HEK293 (cell line): ENCODE results near the gene ADCY10.

ENCODE experiments used
- BCL11A ChIP-seq: fragments of 450-650 bp; formaldehyde crosslinking; IDR thresholded peaks from 2 replicates; pipeline ENCODE4 v1.5.1; 2016; ENCODE audit warnings: low read depth, missing biosample characterization, missing genetic modification characterization
- BCL11B ChIP-seq: fragments of 450-650 bp; formaldehyde crosslinking; IDR thresholded peaks from 2 replicates; pipeline ENCODE4 v1.5.1; 2016; ENCODE audit warnings: low read depth, missing biosample characterization, missing genetic modification characterization
- FEZF1 ChIP-seq: fragments of 450-650 bp; formaldehyde crosslinking; IDR thresholded peaks from 2 replicates; pipeline ENCODE4 v1.5.1; 2016; ENCODE audit warnings: missing biosample characterization, missing genetic modification characterization
- HOXD13 ChIP-seq: sonication (generic); formaldehyde crosslinking; IDR thresholded peaks from 2 replicates; pipeline ENCODE4 v1.8.0; 2022; ENCODE audit warnings: missing genetic modification reagents, borderline replicate concordance
- OVOL3 ChIP-seq: fragments of 450-650 bp; formaldehyde crosslinking; IDR thresholded peaks from 2 replicates; pipeline ENCODE4 v1.5.1; 2016; ENCODE audit warnings: missing biosample characterization, missing genetic modification characterization
- REPIN1 ChIP-seq: fragments of 450-650 bp; formaldehyde crosslinking; IDR thresholded peaks from 2 replicates; pipeline ENCODE4 v1.5.1; 2017; ENCODE audit warnings: missing biosample characterization, missing genetic modification characterization, low read depth
- TCF7L2 ChIP-seq: IDR thresholded peaks from 2 replicates; pipeline ENCODE4 v1.6.1; 2011; ENCODE audit warnings: low read depth, mild to moderate bottlenecking, inconsistent platforms, low read length, moderate library complexity, borderline replicate concordance
- ZBTB48 ChIP-seq: fragments of 450-650 bp; formaldehyde crosslinking; IDR thresholded peaks from 2 replicates; pipeline ENCODE4 v1.5.1; 2016; ENCODE audit warnings: missing biosample characterization, missing genetic modification characterization
- ZFP41 ChIP-seq: fragments of 450-650 bp; formaldehyde crosslinking; IDR thresholded peaks from 2 replicates; pipeline ENCODE4 v1.5.1; 2016; ENCODE audit warnings: missing biosample characterization, missing genetic modification characterization, borderline replicate concordance
- ZFP69B ChIP-seq: fragments of 450-650 bp; formaldehyde crosslinking; IDR thresholded peaks from 2 replicates; pipeline ENCODE4 v1.5.1; 2016; ENCODE audit warnings: missing biosample characterization, missing genetic modification characterization
- ZNF140 ChIP-seq: fragments of 450-650 bp; formaldehyde crosslinking; IDR thresholded peaks from 2 replicates; pipeline ENCODE4 v1.5.1; 2016; ENCODE audit warnings: missing biosample characterization, missing genetic modification characterization
- ZNF266 ChIP-seq: fragments of 450-650 bp; formaldehyde crosslinking; IDR thresholded peaks from 2 replicates; pipeline ENCODE4 v1.5.1; 2016; ENCODE audit warnings: missing biosample characterization, missing genetic modification characterization, low read depth
- ZNF335 ChIP-seq: fragments of 450-650 bp; formaldehyde crosslinking; conservative IDR thresholded peaks from 2 replicates; pipeline ENCODE4 v1.5.1; 2016; ENCODE audit warnings: missing biosample characterization, missing genetic modification characterization
- ZNF341 ChIP-seq: fragments of 450-650 bp; formaldehyde crosslinking; IDR thresholded peaks from 2 replicates; pipeline ENCODE4; 2016; ENCODE audit warnings: low read depth, missing biosample characterization, missing genetic modification characterization
- ZNF416 ChIP-seq: fragments of 450-650 bp; formaldehyde crosslinking; IDR thresholded peaks from 2 replicates; pipeline ENCODE4 v1.5.1; 2016; ENCODE audit warnings: missing biosample characterization, missing genetic modification characterization
- ZNF549 ChIP-seq: fragments of 450-650 bp; IDR thresholded peaks from 2 replicates; pipeline ENCODE4 v1.5.1; 2018; ENCODE audit warnings: missing biosample characterization, missing genetic modification characterization, mild to moderate bottlenecking, inconsistent platforms, moderate library complexity
- ZNF596 ChIP-seq: fragments of 450-650 bp; IDR thresholded peaks from 2 replicates; pipeline ENCODE4 v1.5.0; 2018; ENCODE audit warnings: missing biosample characterization, mild to moderate bottlenecking, missing genetic modification characterization, moderate library complexity
- ZNF658 ChIP-seq: fragments of 450-650 bp; formaldehyde crosslinking; IDR thresholded peaks from 2 replicates; pipeline ENCODE4; 2016; ENCODE audit warnings: missing biosample characterization, missing genetic modification characterization
- ZNF670 ChIP-seq: fragments of 450-650 bp; formaldehyde crosslinking; IDR thresholded peaks from 2 replicates; pipeline ENCODE4 v1.5.1; 2016; ENCODE audit warnings: missing biosample characterization, missing genetic modification characterization, low read depth
- ZNF701 ChIP-seq: fragments of 450-650 bp; formaldehyde crosslinking; IDR thresholded peaks from 2 replicates; pipeline ENCODE4 v1.5.1; 2016; ENCODE audit warnings: missing biosample characterization, missing genetic modification characterization
- ZNF76 ChIP-seq: fragments of 450-650 bp; formaldehyde crosslinking; IDR thresholded peaks from 2 replicates; pipeline ENCODE4; 2016; ENCODE audit warnings: low read depth, missing biosample characterization, missing genetic modification characterization, borderline replicate concordance
- TF ChIP-seq, protein P1 (sequence below): fragments of 450-650 bp; IDR thresholded peaks from 2 replicates; pipeline ENCODE4 v1.5.1; 2018; ENCODE audit warnings: missing biosample characterization, missing genetic modification characterization
- TF ChIP-seq, protein P2 (sequence below): fragments of 450-650 bp; formaldehyde crosslinking; IDR thresholded peaks from 2 replicates; pipeline ENCODE4 v1.5.0; 2017; ENCODE audit warnings: missing biosample characterization, missing genetic modification characterization, borderline replicate concordance
- TF ChIP-seq, protein P3 (sequence below): fragments of 450-650 bp; formaldehyde crosslinking; IDR thresholded peaks from 2 replicates; pipeline ENCODE4; 2016; ENCODE audit warnings: missing biosample characterization, missing genetic modification characterization
- TF ChIP-seq, protein P4 (sequence below): fragments of 450-650 bp; formaldehyde crosslinking; conservative IDR thresholded peaks from 2 replicates; pipeline ENCODE4 v1.5.1; 2016; ENCODE audit warnings: low read depth, missing biosample characterization, missing genetic modification characterization
- TF ChIP-seq, protein P5 (sequence below): fragments of 450-650 bp; formaldehyde crosslinking; IDR thresholded peaks from 2 replicates; pipeline ENCODE4 v1.5.1; 2016; ENCODE audit warnings: missing biosample characterization, missing genetic modification characterization

The ADCY10 gene

DNA sequence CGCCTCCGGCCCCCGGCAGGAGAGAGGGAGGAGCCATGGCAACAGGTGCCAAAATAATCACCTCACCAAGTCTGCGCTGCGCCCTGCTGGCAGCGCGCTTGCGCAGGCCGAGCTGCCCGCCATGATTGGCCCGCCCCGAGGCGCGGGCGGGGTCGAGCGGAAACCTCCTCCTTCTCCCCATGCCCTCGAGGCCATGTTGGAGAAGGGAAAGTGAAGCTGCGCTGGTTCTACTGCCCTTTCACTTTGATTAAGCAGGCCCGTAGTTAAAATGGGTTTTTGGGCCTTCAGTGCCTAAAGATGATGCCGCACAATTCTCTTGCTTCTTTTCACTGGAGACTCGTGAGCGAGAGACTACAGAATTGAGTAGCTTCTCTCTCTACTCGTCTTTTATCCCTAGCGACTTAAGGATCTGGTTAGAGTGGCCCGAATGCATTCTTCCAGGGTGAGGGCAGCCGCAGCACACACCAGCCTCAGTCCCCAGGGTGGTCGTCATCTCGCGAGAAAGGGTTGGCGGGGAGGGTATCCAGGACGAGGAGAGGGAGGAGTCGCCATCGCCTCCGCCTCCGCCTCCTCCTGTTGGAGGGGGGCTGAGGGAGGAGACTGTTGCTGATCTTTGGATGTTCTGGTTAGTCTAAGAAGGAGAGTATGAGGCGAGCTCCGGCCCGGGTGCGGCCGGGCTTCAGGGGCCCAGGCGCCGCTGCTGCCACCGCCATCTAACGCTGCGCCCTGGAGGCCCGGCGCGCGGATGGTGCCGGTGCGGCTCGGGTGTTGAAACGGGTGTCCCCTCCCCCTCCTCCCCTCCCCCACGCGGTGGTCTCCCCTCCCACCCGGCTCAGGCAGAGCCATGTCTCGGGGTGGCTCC lies 22.4 kb upstream of the ADCY10 start, which contains the start of gene DCAF6 (continued):
- TF ChIP-seq ZNF596 (tag by site-specific recombination) (0 out of 2 replicates have a peak, but pooled peaks have one; percentile 29), ZFP41 (tag by site-specific recombination) (no peak), ZNF335 (peak; percentile 96), OVOL3 (tag by site-specific recombination) (peak; percentile 57; the same call in 1 of the 2 replicates), ZNF549 (tag by site-specific recombination) (no peak), TCF7L2 (peak; percentile 65; the same call in 1 of the 2 replicates), ZNF341 (tag by site-specific recombination) (peak; percentile 88), FEZF1 (tag by site-specific recombination) (no peak; the same call in 1 of the 2 replicates), ZBTB48 (tag by site-specific recombination) (peak; percentile 16), ZNF416 (no peak), BCL11A (no peak), ZNF670 (tag by site-specific recombination) (no peak), ZNF140 (tag by site-specific recombination) (no peak), ZFP69B (peak; percentile 50; the same call in 1 of the 2 replicates), ZNF701 (no peak), REPIN1 (tag by site-specific recombination) (no peak), BCL11B (tag by site-specific recombination) (no peak), ZNF658 (tag by site-specific recombination) (no peak), ZNF266 (tag by site-specific recombination) (no peak), HOXD13 (CRISPR knock-in tag) (no peak), ZNF76 (tag by site-specific recombination) (peak; percentile 85)
- TF ChIP-seq, protein P1, sequence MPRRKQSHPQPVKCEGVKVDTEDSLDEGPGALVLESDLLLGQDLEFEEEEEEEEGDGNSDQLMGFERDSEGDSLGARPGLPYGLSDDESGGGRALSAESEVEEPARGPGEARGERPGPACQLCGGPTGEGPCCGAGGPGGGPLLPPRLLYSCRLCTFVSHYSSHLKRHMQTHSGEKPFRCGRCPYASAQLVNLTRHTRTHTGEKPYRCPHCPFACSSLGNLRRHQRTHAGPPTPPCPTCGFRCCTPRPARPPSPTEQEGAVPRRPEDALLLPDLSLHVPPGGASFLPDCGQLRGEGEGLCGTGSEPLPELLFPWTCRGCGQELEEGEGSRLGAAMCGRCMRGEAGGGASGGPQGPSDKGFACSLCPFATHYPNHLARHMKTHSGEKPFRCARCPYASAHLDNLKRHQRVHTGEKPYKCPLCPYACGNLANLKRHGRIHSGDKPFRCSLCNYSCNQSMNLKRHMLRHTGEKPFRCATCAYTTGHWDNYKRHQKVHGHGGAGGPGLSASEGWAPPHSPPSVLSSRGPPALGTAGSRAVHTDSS, result no peak
- TF ChIP-seq, protein P2, sequence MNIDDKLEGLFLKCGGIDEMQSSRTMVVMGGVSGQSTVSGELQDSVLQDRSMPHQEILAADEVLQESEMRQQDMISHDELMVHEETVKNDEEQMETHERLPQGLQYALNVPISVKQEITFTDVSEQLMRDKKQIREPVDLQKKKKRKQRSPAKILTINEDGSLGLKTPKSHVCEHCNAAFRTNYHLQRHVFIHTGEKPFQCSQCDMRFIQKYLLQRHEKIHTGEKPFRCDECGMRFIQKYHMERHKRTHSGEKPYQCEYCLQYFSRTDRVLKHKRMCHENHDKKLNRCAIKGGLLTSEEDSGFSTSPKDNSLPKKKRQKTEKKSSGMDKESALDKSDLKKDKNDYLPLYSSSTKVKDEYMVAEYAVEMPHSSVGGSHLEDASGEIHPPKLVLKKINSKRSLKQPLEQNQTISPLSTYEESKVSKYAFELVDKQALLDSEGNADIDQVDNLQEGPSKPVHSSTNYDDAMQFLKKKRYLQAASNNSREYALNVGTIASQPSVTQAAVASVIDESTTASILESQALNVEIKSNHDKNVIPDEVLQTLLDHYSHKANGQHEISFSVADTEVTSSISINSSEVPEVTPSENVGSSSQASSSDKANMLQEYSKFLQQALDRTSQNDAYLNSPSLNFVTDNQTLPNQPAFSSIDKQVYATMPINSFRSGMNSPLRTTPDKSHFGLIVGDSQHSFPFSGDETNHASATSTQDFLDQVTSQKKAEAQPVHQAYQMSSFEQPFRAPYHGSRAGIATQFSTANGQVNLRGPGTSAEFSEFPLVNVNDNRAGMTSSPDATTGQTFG (tag by site-specific recombination), result no peak
- TF ChIP-seq, protein P3, sequence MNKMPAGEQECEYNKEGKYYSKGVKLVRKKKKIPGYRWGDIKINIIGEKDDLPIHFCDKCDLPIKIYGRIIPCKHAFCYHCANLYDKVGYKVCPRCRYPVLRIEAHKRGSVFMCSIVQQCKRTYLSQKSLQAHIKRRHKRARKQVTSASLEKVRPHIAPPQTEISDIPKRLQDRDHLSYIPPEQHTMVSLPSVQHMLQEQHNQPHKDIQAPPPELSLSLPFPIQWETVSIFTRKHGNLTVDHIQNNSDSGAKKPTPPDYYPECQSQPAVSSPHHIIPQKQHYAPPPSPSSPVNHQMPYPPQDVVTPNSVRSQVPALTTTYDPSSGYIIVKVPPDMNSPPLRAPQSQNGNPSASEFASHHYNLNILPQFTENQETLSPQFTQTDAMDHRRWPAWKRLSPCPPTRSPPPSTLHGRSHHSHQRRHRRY, result no peak
- TF ChIP-seq, protein P4, sequence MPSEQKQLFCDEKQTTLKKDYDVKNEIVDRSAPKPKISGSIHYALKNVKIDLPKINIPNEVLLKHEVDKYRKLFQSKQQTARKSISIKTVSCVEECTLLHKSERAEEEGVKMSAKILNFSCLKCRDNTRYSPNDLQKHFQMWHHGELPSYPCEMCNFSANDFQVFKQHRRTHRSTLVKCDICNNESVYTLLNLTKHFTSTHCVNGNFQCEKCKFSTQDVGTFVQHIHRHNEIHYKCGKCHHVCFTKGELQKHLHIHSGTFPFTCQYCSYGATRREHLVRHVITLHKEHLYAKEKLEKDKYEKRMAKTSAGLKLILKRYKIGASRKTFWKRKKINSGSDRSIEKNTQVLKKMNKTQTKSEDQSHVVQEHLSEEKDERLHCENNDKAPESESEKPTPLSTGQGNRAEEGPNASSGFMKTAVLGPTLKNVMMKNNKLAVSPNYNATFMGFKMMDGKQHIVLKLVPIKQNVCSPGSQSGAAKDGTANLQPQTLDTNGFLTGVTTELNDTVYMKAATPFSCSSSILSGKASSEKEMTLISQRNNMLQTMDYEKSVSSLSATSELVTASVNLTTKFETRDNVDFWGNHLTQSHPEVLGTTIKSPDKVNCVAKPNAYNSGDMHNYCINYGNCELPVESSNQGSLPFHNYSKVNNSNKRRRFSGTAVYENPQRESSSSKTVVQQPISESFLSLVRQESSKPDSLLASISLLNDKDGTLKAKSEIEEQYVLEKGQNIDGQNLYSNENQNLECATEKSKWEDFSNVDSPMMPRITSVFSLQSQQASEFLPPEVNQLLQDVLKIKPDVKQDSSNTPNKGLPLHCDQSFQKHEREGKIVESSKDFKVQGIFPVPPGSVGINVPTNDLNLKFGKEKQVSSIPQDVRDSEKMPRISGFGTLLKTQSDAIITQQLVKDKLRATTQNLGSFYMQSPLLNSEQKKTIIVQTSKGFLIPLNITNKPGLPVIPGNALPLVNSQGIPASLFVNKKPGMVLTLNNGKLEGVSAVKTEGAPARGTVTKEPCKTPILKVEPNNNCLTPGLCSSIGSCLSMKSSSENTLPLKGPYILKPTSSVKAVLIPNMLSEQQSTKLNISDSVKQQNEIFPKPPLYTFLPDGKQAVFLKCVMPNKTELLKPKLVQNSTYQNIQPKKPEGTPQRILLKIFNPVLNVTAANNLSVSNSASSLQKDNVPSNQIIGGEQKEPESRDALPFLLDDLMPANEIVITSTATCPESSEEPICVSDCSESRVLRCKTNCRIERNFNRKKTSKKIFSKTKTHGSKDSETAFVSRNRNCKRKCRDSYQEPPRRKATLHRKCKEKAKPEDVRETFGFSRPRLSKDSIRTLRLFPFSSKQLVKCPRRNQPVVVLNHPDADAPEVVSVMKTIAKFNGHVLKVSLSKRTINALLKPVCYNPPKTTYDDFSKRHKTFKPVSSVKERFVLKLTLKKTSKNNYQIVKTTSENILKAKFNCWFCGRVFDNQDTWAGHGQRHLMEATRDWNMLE (tag by site-specific recombination), result peak; percentile 56
- TF ChIP-seq, protein P5, sequence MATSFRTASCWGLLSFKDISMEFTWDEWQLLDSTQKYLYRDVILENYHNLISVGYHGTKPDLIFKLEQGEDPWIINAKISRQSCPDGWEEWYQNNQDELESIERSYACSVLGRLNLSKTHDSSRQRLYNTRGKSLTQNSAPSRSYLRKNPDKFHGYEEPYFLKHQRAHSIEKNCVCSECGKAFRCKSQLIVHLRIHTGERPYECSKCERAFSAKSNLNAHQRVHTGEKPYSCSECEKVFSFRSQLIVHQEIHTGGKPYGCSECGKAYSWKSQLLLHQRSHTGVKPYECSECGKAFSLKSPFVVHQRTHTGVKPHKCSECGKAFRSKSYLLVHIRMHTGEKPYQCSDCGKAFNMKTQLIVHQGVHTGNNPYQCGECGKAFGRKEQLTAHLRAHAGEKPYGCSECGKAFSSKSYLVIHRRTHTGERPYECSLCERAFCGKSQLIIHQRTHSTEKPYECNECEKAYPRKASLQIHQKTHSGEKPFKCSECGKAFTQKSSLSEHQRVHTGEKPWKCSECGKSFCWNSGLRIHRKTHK, result no peak
